Activated naive CD4-positive, alpha-beta T cell treated with anti-CD3 and anti-CD28 coated beads, Interleukin-2, amount 50 U/mL, for 24 hours (primary cell): Measurements from ENCODE around the gene RIC8B.
"Not testable (repeated sequence)": the region's sequence is repeated elsewhere in the genome, so short reads cannot be mapped to it uniquely, and the experiment has no call there.

ENCODE experiments used
- H3K27ac Mint-ChIP-seq: one replicate; pipeline ENCODE4 v1.8.0; 2021; ENCODE audit warnings: mild to moderate bottlenecking, mixed read lengths
- H3K27me3 Mint-ChIP-seq: one replicate; pipeline ENCODE4 v1.8.0; 2021; ENCODE audit warnings: mixed read lengths
- H3K36me3 Mint-ChIP-seq: one replicate; pipeline ENCODE4 v1.8.0; 2021; ENCODE audit warnings: mixed read lengths
- H3K4me1 Mint-ChIP-seq: one replicate; pipeline ENCODE4 v1.8.0; 2021; ENCODE audit warnings: mixed read lengths
- H3K4me3 Mint-ChIP-seq: one replicate; pipeline ENCODE4 v1.8.0; 2021; ENCODE audit warnings: mild to moderate bottlenecking, mixed read lengths
- H3K9me3 Mint-ChIP-seq: one replicate; pipeline ENCODE4 v1.8.0; 2021; ENCODE audit warnings: mixed read lengths

The RIC8B gene, protein sequence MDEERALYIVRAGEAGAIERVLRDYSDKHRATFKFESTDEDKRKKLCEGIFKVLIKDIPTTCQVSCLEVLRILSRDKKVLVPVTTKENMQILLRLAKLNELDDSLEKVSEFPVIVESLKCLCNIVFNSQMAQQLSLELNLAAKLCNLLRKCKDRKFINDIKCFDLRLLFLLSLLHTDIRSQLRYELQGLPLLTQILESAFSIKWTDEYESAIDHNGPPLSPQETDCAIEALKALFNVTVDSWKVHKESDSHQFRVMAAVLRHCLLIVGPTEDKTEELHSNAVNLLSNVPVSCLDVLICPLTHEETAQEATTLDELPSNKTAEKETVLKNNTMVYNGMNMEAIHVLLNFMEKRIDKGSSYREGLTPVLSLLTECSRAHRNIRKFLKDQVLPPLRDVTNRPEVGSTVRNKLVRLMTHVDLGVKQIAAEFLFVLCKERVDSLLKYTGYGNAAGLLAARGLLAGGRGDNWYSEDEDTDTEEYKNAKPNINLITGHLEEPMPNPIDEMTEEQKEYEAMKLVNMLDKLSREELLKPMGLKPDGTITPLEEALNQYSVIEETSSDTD

GRCh38 chr12:106774005-106774807 is at the start of gene RIC8B:
Gene RIC8B, plus strand, starts transcription at chr12:106774682. Its CDS starts 64 bp downstream, at chr12:106774746.
- no peaks in the 10 kb centered on the region for H3K9me3 Mint-ChIP-seq
- H3K27ac Mint-ChIP-seq = peak within 1 kb of the TSS; percentile 97
- H3K36me3 Mint-ChIP-seq = no peaks in the 10 kb centered on the region
- H3K4me3 Mint-ChIP-seq = peak within 1 kb of the TSS; percentile 99
- peaks cover 37% of the 10 kb centered on the region for H3K4me1 Mint-ChIP-seq
- H3K27me3 Mint-ChIP-seq = no peaks in the 10 kb centered on the region

- Mint-ChIP-seq H3K9me3 (no peaks in the 10 kb centered on the region), H3K4me3 (no peak overlapping the region), H3K27me3 (no peaks in the 10 kb centered on the region), H3K27ac (no peak overlapping the region), H3K4me1 (no peaks in the 10 kb centered on the region), H3K36me3 (no peaks in the 10 kb centered on the region)
Measured at GRCh38 chr12:106724934-106725333, 49.5 kb upstream of the RIC8B start.

GRCh38 chr12:106726603-106727202 is 47.8 kb upstream of the RIC8B start:
- H3K27me3 Mint-ChIP-seq, H3K4me3 Mint-ChIP-seq, H3K27ac Mint-ChIP-seq, H3K4me1 Mint-ChIP-seq, H3K9me3 Mint-ChIP-seq, H3K36me3 Mint-ChIP-seq: not testable (repeated sequence)

- H3K27ac Mint-ChIP-seq = no peak overlapping the region
- H3K27me3 Mint-ChIP-seq = no peaks in the 10 kb centered on the region
- H3K9me3 Mint-ChIP-seq = no peaks in the 10 kb centered on the region
- no peaks in the 10 kb centered on the region for H3K36me3 Mint-ChIP-seq
- H3K4me1 Mint-ChIP-seq = no peaks in the 10 kb centered on the region
- no peak overlapping the region for H3K4me3 Mint-ChIP-seq
Measured at GRCh38 chr12:106729611-106730010, 44.9 kb upstream of the RIC8B start.

GRCh38 chr12:106732890-106733289 is 41.6 kb upstream of the RIC8B start:
- no peaks in the 10 kb centered on the region for H3K27me3 Mint-ChIP-seq
- no peaks in the 10 kb centered on the region for H3K4me1 Mint-ChIP-seq
- H3K36me3 Mint-ChIP-seq = no peaks in the 10 kb centered on the region
- no peaks in the 10 kb centered on the region for H3K9me3 Mint-ChIP-seq
- no peak overlapping the region for H3K4me3 Mint-ChIP-seq
- H3K27ac Mint-ChIP-seq = no peak overlapping the region

DNA sequence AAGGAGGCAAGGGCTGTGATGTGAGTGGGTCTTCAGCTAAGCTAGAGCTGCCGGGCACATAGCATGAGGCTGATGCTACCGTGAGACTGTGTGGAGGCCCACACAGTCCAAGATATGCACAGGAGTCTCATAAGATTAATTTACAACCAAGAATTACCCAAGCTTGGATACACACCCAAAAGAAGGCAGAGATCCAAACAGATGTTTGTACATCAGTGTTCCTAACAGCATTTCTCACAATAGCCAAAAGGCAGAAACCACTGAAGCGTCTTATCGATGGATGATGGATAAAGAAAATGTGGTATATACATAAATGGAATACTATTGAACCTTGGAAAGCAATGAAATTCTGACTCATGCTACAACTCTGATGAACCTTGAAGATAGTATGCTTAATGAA is 40.8 kb upstream of the RIC8B start:
- no peak overlapping the region for H3K4me3 Mint-ChIP-seq
- H3K27me3 Mint-ChIP-seq = no peaks in the 10 kb centered on the region
- H3K4me1 Mint-ChIP-seq = no peaks in the 10 kb centered on the region
- no peaks in the 10 kb centered on the region for H3K36me3 Mint-ChIP-seq
- no peaks in the 10 kb centered on the region for H3K9me3 Mint-ChIP-seq
- H3K27ac Mint-ChIP-seq = no peak overlapping the region

DNA sequence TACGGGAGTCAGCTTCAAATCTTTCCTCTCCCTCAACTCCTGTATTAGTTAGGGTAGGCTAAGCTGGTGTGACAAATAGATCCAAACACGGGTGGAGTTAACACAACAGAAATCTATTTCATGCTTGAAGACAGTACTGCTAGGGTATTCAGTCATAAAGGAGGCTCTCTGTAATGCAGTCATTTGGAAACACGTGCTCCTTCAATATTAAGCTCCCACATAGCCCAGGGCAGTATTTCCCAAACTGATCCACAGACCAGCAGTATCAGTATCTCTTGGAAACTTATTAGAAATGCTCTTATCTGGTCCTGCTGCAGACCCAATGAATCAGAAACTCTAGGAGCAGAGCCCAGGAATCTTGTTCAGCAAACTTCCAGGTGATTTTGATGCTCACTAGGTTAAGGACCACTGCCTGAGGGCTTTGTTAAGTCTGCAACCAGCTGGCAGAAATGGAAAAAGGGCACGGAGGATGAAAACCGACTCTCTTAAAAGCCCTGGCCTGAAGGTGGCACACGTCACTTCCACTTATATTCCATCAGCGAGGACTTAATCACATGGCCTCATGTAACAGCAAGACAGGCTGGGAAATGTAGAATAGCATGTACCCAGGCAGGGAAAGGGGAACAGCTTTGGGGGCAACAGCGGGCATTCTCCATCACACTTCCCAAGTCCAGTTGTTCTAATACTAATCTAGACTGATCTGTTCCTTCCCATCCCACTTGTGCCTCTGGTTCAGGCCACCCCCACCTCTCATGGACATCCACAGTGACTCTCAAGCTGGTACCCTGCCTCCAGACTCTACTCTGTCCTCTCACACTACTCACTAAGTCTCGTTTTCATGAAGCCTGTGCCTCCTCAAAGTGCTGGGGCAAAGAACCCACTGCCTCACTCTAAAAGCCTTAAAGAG is 38.2 kb upstream of the RIC8B start:
- no peak overlapping the region for H3K27ac Mint-ChIP-seq
- no peaks in the 10 kb centered on the region for H3K4me1 Mint-ChIP-seq
- H3K9me3 Mint-ChIP-seq = no peaks in the 10 kb centered on the region
- H3K27me3 Mint-ChIP-seq = peaks cover 3% of the 10 kb centered on the region
- H3K36me3 Mint-ChIP-seq = peaks cover 1% of the 10 kb centered on the region
- H3K4me3 Mint-ChIP-seq = no peak overlapping the region

GRCh38 chr12:106739318-106739717 is 35.2 kb upstream of the RIC8B start:
- H3K27ac Mint-ChIP-seq = no peak overlapping the region
- no peaks in the 10 kb centered on the region for H3K4me1 Mint-ChIP-seq

DNA sequence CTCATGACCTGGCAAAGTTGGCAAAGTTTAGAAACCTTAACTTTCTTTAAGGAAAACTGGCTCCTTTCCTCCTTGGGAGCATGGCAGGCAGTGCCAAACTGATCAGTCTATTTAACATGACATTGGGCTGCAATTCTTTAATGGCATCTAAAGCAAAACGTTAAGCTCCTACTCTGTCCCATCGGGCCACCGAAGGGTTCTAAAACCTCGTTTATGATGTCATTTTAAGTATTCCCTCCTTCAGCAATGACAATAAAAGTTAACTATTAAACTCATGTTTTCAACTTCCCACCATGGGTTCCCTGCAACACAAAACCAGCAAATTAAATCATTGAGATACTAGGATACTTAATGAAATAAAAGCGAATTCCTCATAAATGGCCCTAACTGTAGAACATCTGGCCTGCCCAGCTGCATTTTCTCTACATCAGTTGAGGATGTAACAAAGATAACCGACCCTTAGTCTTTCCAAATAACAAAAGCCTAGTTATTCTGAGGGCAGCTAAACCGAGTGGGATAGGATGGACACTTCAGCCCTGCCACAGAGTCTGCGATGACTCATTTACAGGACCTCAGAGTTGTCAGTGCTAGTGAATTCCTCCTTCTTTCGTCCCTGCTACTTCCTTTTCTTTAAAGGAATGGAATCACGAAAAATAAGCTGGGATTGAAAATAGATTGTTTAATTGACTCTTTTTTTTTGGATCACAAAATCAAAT is 34.5 kb upstream of the RIC8B start:
- Mint-ChIP-seq H3K4me3 (no peak overlapping the region), H3K36me3 (peaks cover 1% of the 10 kb centered on the region), H3K27me3 (peaks cover 4% of the 10 kb centered on the region), H3K9me3 (no peaks in the 10 kb centered on the region), H3K4me1 (no peaks in the 10 kb centered on the region), H3K27ac (no peak overlapping the region)

More at GRCh38 chr12:106739318-106739717, 35.2 kb upstream of the RIC8B start:
- H3K27me3 Mint-ChIP-seq = peaks cover 4% of the 10 kb centered on the region
- H3K4me3 Mint-ChIP-seq = no peak overlapping the region
- H3K36me3 Mint-ChIP-seq = peaks cover 1% of the 10 kb centered on the region
- H3K9me3 Mint-ChIP-seq = no peaks in the 10 kb centered on the region

DNA sequence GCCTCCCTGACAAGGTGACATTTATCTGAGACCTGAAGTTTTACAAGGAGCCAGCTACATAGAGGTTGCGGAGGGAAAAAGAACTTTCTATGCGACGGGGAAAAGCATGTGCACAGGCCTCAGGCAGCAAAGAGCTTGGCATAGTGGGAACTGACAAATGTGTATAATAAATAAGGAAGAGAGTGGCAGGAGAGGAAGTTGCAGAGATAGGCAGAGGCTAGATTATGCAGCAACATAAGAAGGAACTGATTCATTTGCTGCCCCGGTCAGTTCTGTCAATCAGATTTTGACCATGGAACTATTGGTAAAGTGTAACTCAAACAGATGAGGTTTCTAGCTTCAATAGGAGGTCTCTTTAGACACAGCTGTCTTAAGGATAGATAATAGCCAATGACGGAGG is 33.7 kb upstream of the RIC8B start:
- no peaks in the 10 kb centered on the region for H3K4me1 Mint-ChIP-seq
- no peaks in the 10 kb centered on the region for H3K9me3 Mint-ChIP-seq
- H3K27me3 Mint-ChIP-seq = peaks cover 4% of the 10 kb centered on the region
- H3K36me3 Mint-ChIP-seq = peaks cover 1% of the 10 kb centered on the region
- H3K27ac Mint-ChIP-seq = peak overlapping the region; percentile 36
- H3K4me3 Mint-ChIP-seq = no peak overlapping the region

GRCh38 chr12:106741247-106741646 is 33.2 kb upstream of the RIC8B start:
- Mint-ChIP-seq H3K9me3 (no peaks in the 10 kb centered on the region), H3K4me3 (no peak overlapping the region), H3K4me1 (no peaks in the 10 kb centered on the region), H3K36me3 (peaks cover 1% of the 10 kb centered on the region), H3K27ac (no peak overlapping the region), H3K27me3 (peaks cover 4% of the 10 kb centered on the region)

- no peaks in the 10 kb centered on the region for H3K9me3 Mint-ChIP-seq
- peaks cover 18% of the 10 kb centered on the region for H3K4me1 Mint-ChIP-seq
Measured at GRCh38 chr12:106743270-106743988, 31.1 kb upstream of the RIC8B start.

DNA sequence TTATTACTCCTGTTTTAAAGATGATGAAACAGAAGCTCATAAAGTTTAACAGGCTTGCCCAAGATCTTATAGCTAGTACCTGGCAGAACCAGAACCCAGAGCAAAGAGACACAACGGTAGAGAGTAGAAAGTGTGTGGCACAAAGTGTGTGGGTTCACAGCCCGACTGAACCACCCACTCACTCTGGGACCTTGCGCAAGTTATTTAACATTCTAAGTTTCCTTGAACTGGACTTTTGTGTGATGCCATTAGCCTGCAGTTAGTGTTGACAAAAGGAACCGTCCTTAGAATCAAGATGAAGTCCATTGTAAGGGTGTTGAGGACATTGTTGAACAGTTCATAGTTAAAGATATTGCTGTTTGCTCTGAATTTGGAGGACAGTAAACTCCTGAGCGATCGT is 29.9 kb upstream of the RIC8B start:
- peaks cover 1% of the 10 kb centered on the region for H3K36me3 Mint-ChIP-seq
- no peaks in the 10 kb centered on the region for H3K9me3 Mint-ChIP-seq
- peaks cover 21% of the 10 kb centered on the region for H3K4me1 Mint-ChIP-seq
- H3K4me3 Mint-ChIP-seq = no peak overlapping the region
- peaks cover 4% of the 10 kb centered on the region for H3K27me3 Mint-ChIP-seq
- no peak overlapping the region for H3K27ac Mint-ChIP-seq

More at GRCh38 chr12:106743270-106743988, 31.1 kb upstream of the RIC8B start:
- H3K36me3 Mint-ChIP-seq = peaks cover 1% of the 10 kb centered on the region
- H3K4me3 Mint-ChIP-seq = no peak overlapping the region
- H3K27me3 Mint-ChIP-seq = peaks cover 4% of the 10 kb centered on the region
- H3K27ac Mint-ChIP-seq = no peak overlapping the region
